GM12874 (cell line): ENCODE results near the gene FANCC.

Experiments
- CTCF ChIP-seq: IDR thresholded peaks from 2 replicates; pipeline ENCODE4 v1.5.1; 2011; ENCODE audit warnings: low read depth, mild to moderate bottlenecking, control low read depth, low read length, moderate library complexity; ENCODE audit not compliant: insufficient read depth

FANCC gene

GRCh38 chr9:95296761-95297160, 20.7 kb downstream of the FANCC start:
- TF ChIP-seq CTCF = no peak

GRCh38 chr9:95292226-95292625, 25.3 kb downstream of the FANCC start:
- no peak for TF ChIP-seq CTCF

GRCh38 chr9:95286151-95286550, 31.4 kb downstream of the FANCC start:
- no peak for TF ChIP-seq CTCF

GRCh38 chr9:95285307-95285706, 32.2 kb downstream of the FANCC start:
- no peak for TF ChIP-seq CTCF

- TF ChIP-seq CTCF = no peak
Measured at GRCh38 chr9:95284162-95285080, 33.1 kb downstream of the FANCC start.

- TF ChIP-seq CTCF = no peak
Measured at GRCh38 chr9:95283673-95284072, 33.8 kb downstream of the FANCC start.

- TF ChIP-seq CTCF = no peak
Measured at GRCh38 chr9:95282332-95282731, 35.2 kb downstream of the FANCC start.
